HG03442 (cell line): ENCODE measurements around the gene UGT1A3.

Experiments
- ATAC-seq: cut with Tn5 transposase; IDR thresholded peaks from one replicate; pipeline ENCODE4 v1.9.1; 2021; ENCODE audit warnings: mild to moderate bottlenecking, moderate library complexity; ENCODE audit not compliant: unreplicated experiment

The UGT1A3 gene

GRCh38 chr2:233793465-233794127, 64.8 kb downstream of the UGT1A3 start:
- ATAC-seq, result no peak

GRCh38 chr2:233794128-233794658, 65.4 kb downstream of the UGT1A3 start:
- ATAC-seq, result no peak

DNA sequence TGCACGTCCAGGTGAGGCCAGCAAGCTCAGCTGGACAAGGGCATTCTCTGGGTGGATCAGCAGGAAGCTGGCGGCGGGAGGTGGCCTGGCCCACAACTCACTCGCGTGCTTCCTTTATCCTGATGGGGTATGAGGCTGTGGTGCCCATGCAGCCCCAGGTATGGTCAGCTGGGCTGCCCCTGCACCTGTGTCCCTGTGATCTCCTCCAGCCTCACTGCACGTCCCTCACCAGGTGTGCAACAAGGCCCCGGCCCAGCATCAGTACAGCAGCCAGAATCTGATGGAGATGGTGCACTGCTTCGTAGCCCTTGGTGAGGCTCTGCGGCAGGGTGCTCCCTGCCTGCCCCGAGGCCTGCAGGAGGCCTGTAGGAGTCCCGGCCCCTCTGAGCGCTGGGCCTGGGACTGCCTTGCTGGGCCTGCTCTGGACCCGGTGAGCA, 66.9 kb downstream of the UGT1A3 start:
- no peak for ATAC-seq

DNA sequence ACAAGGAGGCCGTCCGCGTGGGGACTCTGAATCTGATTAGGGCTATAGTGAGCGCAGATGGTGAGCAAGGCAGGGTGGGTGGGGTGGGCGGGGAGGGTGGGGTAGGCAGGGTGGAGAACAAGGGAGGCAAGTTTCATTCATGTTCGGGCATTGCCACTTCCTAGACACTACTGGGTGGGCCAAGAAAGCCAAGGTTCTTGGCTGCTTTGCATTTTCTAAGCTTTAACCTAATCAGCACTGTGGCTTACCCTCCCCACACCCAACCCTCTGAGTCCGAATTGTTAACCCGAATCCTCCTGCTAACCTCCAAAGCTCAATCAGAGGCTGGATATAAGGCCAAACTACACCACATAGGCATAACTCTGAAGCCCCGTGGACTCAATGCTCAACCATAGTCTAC, 67.4 kb downstream of the UGT1A3 start:
- ATAC-seq, result no peak

GRCh38 chr2:233798335-233799086, 69.7 kb downstream of the UGT1A3 start:
- no peak for ATAC-seq

DNA sequence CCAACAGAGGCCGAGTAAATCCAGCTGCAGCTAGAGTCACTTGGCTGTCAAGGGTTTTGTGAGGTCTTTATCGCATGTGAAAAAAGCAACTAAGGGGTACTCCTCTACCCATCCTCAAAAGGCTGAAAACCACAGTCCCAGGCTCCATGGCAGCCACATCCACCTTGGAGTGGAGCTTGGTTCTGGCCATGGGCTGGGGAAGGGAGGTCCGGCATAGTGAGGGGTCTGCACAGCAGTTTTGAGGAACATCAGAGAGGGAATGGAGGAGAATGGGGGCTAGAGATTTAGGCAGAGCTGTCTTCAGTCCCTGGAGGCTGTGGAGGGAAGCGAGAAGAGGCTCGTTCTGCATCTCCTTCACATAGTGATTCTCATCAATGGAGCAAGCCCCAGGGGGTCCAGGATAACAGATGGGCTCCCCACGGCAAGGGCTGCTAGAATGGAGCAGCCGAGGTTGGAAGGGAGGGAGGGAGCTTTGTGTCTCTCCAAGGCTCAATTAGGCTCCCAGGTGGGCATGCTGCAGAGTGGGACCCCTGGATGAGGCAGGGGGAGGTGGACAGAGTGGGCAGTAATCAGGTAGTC, 70.3 kb downstream of the UGT1A3 start:
- no peak for ATAC-seq

DNA sequence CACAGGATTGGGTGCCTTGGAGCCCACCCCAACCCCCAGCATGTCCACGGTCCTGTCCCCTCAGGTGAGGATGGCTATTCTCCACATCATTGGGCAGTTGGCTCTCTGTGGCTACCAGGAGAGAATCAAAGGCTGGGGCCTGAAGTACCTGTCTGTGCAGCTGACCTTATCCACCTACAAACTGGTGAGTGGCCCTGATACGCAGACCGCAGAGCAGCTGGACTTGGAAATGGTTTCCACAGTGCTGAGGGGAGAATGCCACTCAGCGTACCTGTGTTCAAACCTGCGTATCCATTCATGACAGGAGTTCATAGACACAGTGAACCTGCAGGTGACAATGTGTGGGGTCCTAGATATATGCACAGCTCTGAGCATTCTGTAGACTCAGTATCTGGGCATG, 70.9 kb downstream of the UGT1A3 start:
- ATAC-seq, result no peak

DNA sequence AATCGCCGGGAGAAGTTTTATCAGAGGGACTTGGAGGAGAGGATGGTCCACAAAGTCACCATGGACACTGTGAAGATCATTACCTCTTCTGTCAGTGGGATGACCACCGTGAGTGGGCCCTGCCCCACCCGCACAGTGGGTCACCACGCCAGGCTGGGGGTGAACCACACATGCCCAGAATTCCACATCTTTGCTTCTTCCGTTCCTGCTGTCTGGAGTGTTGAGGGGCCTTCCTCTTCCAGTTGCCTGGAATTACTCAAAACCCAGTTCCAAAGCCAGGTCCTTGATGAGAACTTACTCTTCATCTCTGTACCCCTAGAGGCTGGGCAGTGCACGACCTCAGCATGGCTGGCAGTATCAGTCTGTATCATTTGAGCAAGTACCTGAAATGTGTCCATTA, 71.4 kb downstream of the UGT1A3 start:
- no peak for ATAC-seq

DNA sequence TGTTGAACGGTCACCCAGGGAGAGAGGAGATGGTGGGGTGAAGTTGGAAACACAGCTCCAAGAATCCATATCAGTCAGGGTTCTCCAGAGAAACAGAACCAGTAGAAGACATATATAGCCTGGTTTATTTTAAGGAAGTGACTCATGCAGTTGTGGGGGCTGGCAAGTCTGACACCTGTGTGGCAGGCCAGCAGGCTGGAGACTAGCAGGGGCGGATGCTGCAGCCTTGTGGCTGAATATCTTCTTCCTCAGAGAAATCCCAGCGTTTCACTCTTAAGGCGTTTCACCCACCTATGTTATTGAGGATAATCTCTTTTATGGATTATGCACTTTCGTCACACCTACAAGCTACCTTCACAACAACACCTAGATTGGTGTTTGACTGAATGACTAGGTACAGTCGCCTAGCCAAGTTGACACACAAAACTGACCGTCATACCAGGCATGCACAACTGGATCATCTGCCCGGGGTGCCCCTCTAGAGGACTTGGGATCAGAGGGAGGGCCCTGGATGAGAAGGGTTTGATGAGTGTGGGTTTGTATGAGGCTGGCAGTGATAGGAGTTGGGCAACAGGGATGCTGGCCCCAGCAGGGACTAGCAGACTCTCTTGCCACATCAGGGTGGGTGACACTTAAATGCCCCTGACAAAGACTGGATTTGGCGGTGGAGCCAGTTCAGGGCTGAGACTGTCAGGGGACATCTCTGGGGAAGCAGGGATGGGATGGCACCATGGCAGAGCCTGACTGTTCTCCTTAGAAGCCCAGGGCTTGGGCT, 72.7 kb downstream of the UGT1A3 start:
- ATAC-seq, result peak; percentile 53

- no peak for ATAC-seq
Observed at GRCh38 chr2:233802132-233802815, 73.4 kb downstream of the UGT1A3 start.

DNA sequence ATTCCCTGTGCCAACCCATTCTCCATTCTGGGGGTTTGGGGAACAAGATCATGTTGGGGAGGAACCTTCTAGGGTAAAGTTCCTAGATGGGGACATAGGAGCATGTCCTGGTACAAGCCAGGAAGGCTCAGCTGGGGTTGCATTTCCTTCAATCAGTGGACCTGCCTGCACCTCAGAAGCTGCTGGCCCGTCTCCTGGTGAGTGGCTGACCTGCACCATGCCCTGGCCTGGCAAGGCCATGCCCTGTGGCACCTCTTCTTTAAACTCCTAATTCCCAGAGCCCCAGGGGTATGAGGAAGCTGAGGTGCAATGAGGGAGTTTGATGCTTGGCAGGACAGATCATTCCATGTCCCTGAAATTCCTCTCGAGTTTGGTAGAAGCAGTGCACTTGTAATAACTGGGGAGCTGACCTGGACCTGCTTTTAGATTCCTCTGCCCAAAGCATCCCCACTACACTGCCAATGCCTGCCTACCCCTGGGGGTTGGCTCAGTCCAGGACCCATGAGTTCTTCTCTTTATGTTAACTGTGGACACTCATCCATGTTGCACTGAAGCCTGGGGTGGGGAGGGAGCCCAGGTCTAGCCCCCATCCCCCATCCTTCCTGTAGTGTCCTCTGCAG, 74.6 kb downstream of the UGT1A3 start:
- ATAC-seq, result no peak

DNA sequence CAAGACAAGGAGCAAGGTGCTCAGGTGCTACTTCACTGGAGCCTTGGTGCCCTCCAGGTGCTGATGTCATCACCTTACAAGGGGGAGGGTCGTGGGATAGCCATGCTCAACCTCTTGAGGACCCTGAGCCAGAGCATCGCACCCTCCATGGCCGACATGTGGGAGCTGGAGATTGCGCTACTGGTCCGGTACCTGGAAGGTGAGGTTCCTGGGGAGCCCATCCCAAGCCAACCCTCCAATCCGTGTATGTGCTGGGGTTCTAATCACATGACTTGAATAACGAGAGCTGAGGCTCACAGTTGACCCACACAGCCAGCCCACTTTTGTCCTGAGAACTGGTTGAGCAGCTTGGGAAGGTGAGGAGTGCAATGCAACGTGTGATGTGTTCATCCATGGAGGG, 75.2 kb downstream of the UGT1A3 start:
- no peak for ATAC-seq

DNA sequence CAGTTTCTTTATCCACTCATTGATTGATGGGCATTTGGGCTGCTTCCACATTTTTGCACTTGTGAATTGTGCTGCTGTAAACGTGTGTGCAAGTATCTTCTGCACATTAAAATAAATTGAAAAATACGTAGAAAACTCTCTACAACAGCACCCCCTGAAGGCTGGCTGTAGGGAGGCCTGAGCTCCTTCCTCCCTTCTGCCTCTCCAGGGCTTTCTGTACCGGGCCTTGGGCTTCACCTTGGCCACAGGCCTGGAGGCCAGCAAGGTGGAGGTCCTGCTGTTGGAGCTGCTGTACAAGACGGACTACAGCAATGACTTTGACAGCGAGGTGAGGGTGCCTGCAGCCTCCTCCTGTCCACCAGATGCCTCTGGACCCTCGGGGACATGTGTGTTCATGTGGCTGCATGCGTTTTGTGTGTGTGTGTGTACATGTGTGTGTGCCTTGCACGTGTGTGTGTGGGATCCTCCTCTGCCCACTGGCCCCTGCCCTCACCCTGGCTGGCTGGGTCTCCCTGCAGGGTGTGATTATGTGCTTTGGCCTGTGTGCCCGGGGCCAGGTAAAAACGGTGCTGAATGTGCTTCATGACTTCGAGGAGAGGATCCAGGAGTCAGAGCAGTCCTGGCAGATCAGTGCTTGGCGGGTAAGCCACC, 78.5 kb downstream of the UGT1A3 start:
- ATAC-seq, result no peak

GRCh38 chr2:233807966-233808935, 79.4 kb downstream of the UGT1A3 start:
- ATAC-seq, result no peak

DNA sequence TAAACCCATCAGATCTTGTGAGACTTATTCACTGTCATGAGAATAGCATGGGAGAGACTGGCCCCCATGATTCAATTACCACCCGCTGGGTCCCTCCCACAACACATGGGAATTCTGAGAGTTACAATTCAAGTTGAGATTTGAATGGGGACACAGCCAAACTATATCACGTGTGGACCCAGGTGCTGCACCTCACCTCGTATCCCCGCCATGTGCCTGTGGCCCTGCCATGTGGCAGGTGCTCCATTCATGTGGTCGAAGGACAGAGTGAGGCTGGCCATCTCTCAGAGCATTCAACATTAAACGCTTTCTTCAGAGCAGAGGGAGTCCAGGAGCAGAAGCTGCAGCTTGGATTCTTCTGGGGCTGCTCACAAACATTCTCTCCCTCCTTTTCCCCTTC, 81.5 kb downstream of the UGT1A3 start:
- no peak for ATAC-seq

DNA sequence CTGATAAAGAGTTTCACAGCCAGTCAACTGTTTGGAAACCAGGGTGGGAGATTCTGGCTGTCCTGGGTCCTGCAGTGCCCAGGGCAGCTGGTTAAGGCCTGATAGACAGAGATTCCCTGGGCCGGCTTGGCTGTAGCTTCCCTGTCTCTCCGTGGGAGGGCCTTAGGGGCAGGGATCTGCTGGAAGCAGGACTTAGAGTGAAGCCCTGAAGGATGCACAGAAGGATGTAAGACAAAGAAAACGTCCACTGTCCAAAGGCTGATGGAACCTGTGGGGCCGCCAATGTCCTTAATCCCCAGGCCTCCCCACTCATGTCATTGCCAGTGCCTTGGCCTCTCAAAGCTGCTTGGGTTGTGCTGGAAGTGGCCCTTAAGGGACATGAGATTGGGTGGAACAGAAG, 82.2 kb downstream of the UGT1A3 start:
- ATAC-seq, result no peak

DNA sequence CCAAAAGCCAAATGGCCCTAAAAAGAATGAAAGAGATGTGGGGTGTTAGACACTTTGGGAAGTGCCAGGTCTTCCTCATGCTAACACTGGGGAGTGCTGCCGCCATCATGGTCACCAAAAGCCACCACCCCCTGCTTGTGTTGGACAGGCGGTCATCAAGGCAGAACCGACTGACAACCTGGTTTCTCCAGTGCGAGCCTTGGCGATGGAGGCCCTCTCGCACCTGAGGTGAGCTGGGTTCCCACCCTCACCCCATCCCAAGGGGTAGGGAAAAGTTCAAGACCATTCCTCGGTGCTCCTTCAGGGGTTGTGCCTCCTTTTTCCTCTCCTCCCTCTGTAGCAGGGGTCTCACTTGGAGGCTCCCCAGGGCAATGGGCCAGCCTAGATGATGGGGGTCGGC, 82.9 kb downstream of the UGT1A3 start:
- ATAC-seq, result no peak

DNA sequence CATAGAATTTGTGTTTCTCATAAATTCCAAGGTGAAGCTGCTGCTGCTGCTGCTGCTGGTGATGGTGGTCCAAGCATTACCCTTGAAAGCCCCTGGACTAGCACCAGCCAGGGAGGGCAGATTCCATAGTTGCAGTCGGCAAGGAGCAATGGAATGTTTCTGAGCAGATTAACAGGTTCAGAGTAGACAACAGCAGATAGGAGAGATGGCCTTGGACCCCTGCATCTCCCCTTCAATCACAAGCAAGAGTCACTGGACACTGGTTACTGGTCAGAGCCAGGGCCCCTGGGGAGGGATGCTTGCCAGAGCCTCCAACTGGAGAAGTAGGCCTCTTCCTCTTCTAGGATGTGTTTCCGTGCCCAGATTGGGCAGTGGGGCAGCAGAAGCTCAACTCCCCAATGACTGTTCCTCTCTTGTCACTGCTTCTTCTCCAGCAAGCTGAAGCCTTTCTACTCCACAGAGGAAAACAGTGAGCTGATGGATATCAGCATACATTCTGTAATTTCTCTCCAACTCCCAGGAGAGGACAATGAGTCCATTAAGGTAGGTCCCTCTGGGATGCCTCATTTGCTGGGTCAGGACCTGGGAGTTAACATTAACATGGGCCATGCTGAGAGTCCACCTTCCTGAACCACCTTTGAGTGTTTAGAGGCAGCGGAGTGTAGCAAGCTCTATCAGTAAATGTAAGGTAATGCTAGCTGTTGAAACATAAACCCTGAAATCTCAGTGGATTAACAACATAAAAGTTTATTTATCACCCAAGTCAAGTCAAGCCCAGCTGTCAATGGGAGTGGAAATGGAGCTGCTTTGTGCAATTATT, 84.6 kb downstream of the UGT1A3 start:
- no peak for ATAC-seq
